WERI-Rb-1 (cell line): ENCODE results near the gene ANKRD44.

Experiments used
- DNase-seq: peaks from one replicate; pipeline ENCODE4 v3.0.0-alpha.2; 2020
- H3K27ac ChIP-seq: fragments of 250-450 bp; sonication (Bioruptor Pico); 2 replicates; pipeline ENCODE4 v1.5.1; 2020; ENCODE audit warnings: mild to moderate bottlenecking, moderate library complexity
- H3K27me3 ChIP-seq: fragments of 250-450 bp; sonication (Bioruptor Pico); 2 replicates; pipeline ENCODE4 v1.5.1; 2021; ENCODE audit warnings: mild to moderate bottlenecking, low read depth, moderate library complexity; ENCODE audit not compliant: insufficient read depth, severe bottlenecking
- H3K36me3 ChIP-seq: fragments of 250-450 bp; sonication (Bioruptor Pico); 2 replicates; pipeline ENCODE4 v1.5.1; 2020; ENCODE audit warnings: mild to moderate bottlenecking, moderate library complexity
- H3K4me3 ChIP-seq: 2 replicates; pipeline ENCODE4 v1.5.1; 2011; ENCODE audit warnings: low read depth, mild to moderate bottlenecking, control low read depth, low read length
- H3K9me3 ChIP-seq: fragments of 250-450 bp; sonication (Bioruptor Pico); 2 replicates; pipeline ENCODE4 v1.5.1; 2021; ENCODE audit warnings: mild to moderate bottlenecking, moderate library complexity; ENCODE audit not compliant: severe bottlenecking
- CTCF ChIP-seq: IDR thresholded peaks from 2 replicates; pipeline ENCODE4 v1.5.1; 2011; ENCODE audit warnings: low read depth, mild to moderate bottlenecking, control low read depth, inconsistent platforms, low read length

Gene ANKRD44

DNA sequence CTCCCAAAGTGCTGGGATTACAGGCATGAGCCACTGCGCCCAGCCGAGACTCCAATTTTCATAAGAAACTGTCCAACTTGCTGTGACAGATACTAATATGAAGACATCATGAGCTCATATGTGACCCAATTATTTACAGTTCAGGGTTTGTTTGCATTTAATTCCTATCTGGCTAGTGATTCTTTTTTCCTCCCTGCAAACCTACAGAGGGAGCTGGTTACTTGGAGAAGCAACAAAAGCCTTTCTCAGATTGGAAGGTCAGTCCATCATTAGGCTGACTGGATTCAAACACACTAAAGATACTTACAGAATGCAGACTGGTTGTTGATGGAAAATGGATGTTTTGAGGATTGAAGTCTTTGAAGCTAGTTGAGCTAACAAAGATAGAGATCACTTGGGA, 176.4 kb downstream of the ANKRD44 start:
- H3K36me3 ChIP-seq = no peaks in the 10 kb centered on the region
- no peak overlapping the region for H3K27ac ChIP-seq
- TF ChIP-seq CTCF = no peak
- DNase-seq = no peak
- H3K9me3 ChIP-seq = no peaks in the 10 kb centered on the region
- no peak overlapping the region for H3K4me3 ChIP-seq
- H3K27me3 ChIP-seq = no peaks in the 10 kb centered on the region

GRCh38 chr2:197131558-197131855, 179.1 kb downstream of the ANKRD44 start:
- Histone ChIP-seq H3K9me3 (no peaks in the 10 kb centered on the region), H3K4me3 (no peak overlapping the region), H3K27ac (no peak overlapping the region), H3K36me3 (no peaks in the 10 kb centered on the region), H3K27me3 (no peaks in the 10 kb centered on the region)
- DNase-seq = no peak
- TF ChIP-seq CTCF = no peak

- no peaks in the 10 kb centered on the region for H3K27me3 ChIP-seq
- no peak overlapping the region for H3K27ac ChIP-seq
- TF ChIP-seq CTCF = no peak
- H3K36me3 ChIP-seq = no peaks in the 10 kb centered on the region
- DNase-seq = no peak
- H3K9me3 ChIP-seq = no peaks in the 10 kb centered on the region
- no peak overlapping the region for H3K4me3 ChIP-seq
Observed at GRCh38 chr2:197130318-197130717, 180.3 kb downstream of the ANKRD44 start.

DNA sequence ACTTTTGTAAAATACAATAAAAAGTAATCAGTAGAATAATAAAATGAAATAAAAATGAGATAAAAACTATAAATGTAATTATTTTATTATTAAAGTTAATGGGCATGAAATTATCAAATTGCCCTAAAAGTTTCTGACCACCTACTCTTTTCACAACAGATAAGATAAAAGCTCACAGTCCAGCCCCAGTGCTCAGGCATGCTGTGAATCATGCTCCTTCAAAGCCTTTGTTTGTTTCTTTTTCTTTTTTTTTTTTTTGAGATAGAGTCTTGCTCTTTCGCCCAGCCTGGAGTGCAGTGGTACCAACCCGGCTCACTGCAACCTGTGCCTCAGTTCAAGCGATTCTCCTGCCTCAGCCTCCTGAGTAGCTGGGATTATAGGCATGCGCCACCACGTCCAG, 181.7 kb downstream of the ANKRD44 start:
- no peak for DNase-seq
- Histone ChIP-seq H3K27ac (no peak overlapping the region), H3K36me3 (no peaks in the 10 kb centered on the region), H3K4me3 (no peak overlapping the region), H3K9me3 (no peaks in the 10 kb centered on the region), H3K27me3 (no peaks in the 10 kb centered on the region)
- no peak for TF ChIP-seq CTCF

GRCh38 chr2:197128126-197128525, 182.5 kb downstream of the ANKRD44 start:
- TF ChIP-seq CTCF = no peak
- H3K4me3 ChIP-seq = no peak overlapping the region
- DNase-seq = no peak
- no peaks in the 10 kb centered on the region for H3K9me3 ChIP-seq
- H3K27ac ChIP-seq = no peak overlapping the region
- no peaks in the 10 kb centered on the region for H3K27me3 ChIP-seq
- H3K36me3 ChIP-seq = no peaks in the 10 kb centered on the region

DNA sequence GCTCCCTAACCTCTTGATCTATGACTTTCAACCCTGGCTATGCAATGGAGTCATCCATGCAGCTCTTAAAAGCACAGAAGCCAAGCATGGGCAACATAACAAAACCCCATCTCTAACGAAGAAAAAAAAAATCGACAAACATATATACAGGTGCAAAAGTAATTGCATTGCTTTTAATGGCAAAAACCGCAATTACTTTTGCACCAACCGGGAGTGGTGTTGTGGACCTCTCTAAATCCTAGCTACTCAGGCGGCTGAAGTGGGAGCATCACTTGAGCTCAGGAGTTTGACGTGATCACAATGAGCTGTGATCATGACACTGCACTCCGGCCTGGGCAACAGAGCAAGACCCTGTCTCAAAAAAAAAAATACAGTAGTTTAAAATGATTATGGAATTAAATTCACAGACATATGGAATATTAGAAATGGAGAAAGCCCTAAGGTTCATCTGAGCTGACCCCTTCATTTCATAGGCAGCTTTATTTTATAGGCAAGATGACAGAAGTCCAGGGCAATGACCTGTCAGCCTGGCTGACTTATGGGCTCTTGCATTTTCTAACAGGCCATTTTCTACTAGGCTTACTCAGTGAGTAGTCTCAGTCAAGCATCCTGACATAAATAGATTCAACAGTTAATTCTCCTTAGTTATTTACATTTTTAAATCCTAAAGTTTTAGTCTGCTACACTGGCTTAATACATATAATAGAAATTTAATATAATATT, 183.8 kb downstream of the ANKRD44 start:
- Histone ChIP-seq H3K36me3 (no peaks in the 10 kb centered on the region), H3K27me3 (no peaks in the 10 kb centered on the region), H3K9me3 (no peaks in the 10 kb centered on the region), H3K4me3 (no peak overlapping the region), H3K27ac (no peak overlapping the region)
- no peak for TF ChIP-seq CTCF
- no peak for DNase-seq
